NB4 (cell line): ENCODE results near the gene YPEL3.

Experiments
- POLR2A ChIP-seq: IDR thresholded peaks from 2 replicates; pipeline ENCODE4 v1.6.1; 2011; ENCODE audit warnings: mild to moderate bottlenecking; ENCODE audit not compliant: insufficient read length; ENCODE audit errors: extremely low read depth
- TF ChIP-seq, protein P1 (sequence below): IDR thresholded peaks from one replicate; pipeline ENCODE4 v1.5.1; 2012; ENCODE audit warnings: low read depth, low read length

DNA sequence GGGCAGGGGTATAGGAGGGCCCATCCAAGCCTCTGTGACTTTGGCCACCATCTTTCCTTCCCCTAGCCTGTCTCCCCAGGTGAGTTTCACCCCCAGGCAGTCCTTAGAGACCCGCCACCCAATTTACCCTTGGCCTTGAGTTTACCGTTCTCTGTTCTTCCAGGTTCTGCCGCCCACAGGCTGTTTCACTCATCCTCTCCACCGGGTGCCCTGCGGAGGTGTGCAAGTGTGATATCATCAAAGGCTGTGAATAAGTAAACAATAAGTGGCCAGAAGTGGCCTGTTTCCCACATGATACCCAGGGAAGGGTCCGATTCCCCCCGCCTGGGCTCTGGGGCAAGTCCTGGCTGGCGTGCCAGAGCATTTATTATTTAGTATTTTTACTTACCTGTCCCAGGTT, 49.8 kb downstream of the YPEL3 start:
- no peak for TF ChIP-seq POLR2A
- TF ChIP-seq, protein P1, sequence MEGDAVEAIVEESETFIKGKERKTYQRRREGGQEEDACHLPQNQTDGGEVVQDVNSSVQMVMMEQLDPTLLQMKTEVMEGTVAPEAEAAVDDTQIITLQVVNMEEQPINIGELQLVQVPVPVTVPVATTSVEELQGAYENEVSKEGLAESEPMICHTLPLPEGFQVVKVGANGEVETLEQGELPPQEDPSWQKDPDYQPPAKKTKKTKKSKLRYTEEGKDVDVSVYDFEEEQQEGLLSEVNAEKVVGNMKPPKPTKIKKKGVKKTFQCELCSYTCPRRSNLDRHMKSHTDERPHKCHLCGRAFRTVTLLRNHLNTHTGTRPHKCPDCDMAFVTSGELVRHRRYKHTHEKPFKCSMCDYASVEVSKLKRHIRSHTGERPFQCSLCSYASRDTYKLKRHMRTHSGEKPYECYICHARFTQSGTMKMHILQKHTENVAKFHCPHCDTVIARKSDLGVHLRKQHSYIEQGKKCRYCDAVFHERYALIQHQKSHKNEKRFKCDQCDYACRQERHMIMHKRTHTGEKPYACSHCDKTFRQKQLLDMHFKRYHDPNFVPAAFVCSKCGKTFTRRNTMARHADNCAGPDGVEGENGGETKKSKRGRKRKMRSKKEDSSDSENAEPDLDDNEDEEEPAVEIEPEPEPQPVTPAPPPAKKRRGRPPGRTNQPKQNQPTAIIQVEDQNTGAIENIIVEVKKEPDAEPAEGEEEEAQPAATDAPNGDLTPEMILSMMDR, result no peak
